Motor neuron (in vitro differentiated cells): ENCODE data around the gene TAAR9. TPM values are rescaled to one million over a fixed set of nuclear protein-coding genes. Genes with fewer than 3 reads are reported as not detected.

Source experiments
- ATAC-seq, 8 experiments: fragments of 200-7000 bp; cut with Tn5 transposase; replicated peaks in 6 of 8; 2 replicates each; pipeline ENCODE4 v1.8.0; 2021; ENCODE audit warnings: mild to moderate bottlenecking in 8 of 8, moderate library complexity in 8 of 8
- H3K27ac ChIP-seq, 2 donors: fragments of 250-450 bp; sonication (Bioruptor Pico); 2 replicates each; pipeline ENCODE4 v1.9.0; 2021; ENCODE audit warnings: antibody characterized with exemption in 2 of 2, mild to moderate bottlenecking in 2 of 2, moderate library complexity in 1 of 2
- H3K4me1 ChIP-seq, 2 donors: fragments of 250-450 bp; sonication (Bioruptor Pico); replicated peaks in 1 of 2; 2 replicates each; pipeline ENCODE4 v1.6.1; 2021; ENCODE audit warnings: antibody characterized with exemption in 2 of 2, mild to moderate bottlenecking in 2 of 2, moderate library complexity in 1 of 2
- H3K4me3 ChIP-seq, 5 donors: fragments of 250-450 bp; sonication (Bioruptor Pico); 2 replicates each; pipeline ENCODE4 v1.9.0; 2021; ENCODE audit warnings: antibody characterized with exemption in 5 of 5, mild to moderate bottlenecking in 5 of 5, moderate library complexity in 4 of 5
- WGBS, 10 experiments: fragments of 450-650 bp; shearing (Covaris generic); methylation state at CpG; one replicate each; pipeline ENCODE4 v1.0.0; 2022; 5-methylcytosine and 5-hydroxymethylcytosine counted together
- in situ Hi-C, 9 experiments: fragments of 400-800 bp; cut with MboI; loops; one replicate each; pipeline ENCODE4 v1.15.0; 2021; ENCODE audit warnings: low sequenced_read_pairs in 9 of 9, low pct_unique_long_range_greater_than_20kb in 2 of 9; ENCODE audit not compliant: unreplicated experiment in 9 of 9
- total RNA-seq, 8 experiments: library from RNA; unstranded; fragments of 300-600 nt; gene quantifications; 2 replicates each; pipeline versions ENCODE4 v1.2.3 to v1.2.4, GENCODE V29; 2022

The TAAR9 gene
- total RNA-seq, 8 experiments from 2014 or later, result not detected

GRCh38 chr6:132505158-132505557, 32.9 kb upstream of the TAAR9 start:
- no peak overlapping the region for H3K27ac ChIP-seq
- peaks cover 0 to 3% of the 10 kb centered on the region in 2 donors for H3K4me1 ChIP-seq
- in situ Hi-C loops, result loop anchor here in 2 of 9 experiments (25.0 kb wide), 1 partner anchor 307 kb away; the partner anchor contains the start of gene RPS12 (in 2 of the 2)
- no peak for ATAC-seq
- 100% methylated on average over 1 of the region's 1 CpG; no CpG with 5 or more reads in 7 of the 10 experiments for WGBS, 10 experiments
- no peak overlapping the region for H3K4me3 ChIP-seq

GRCh38 chr6:132506461-132506860, 31.6 kb upstream of the TAAR9 start:
- 14 to 100% (median 80%) methylated on average over 1 to 2 of the region's 2 CpGs; no CpG with 5 or more reads in 1 of the 10 experiments for WGBS, 10 experiments
- ATAC-seq, result no peak
- no peak overlapping the region for H3K27ac ChIP-seq
- in situ Hi-C loops, result loop anchor here in 2 of 9 experiments (25.0 kb wide), 1 partner anchor 306 kb away; the partner anchor contains the start of gene RPS12 (in 2 of the 2)
- no peak overlapping the region for H3K4me3 ChIP-seq
- peaks cover 5 to 11% of the 10 kb centered on the region in 2 donors for H3K4me1 ChIP-seq

GRCh38 chr6:132506869-132507808, 30.9 kb upstream of the TAAR9 start:
- Histone ChIP-seq H3K4me3 (no peak overlapping the region), H3K27ac (no peak overlapping the region), H3K4me1 (peaks cover 5 to 11% of the 10 kb centered on the region in 2 donors)
- no peak for ATAC-seq
- 87 to 100% (median 93%) methylated on average over 2 to 5 of the region's 5 CpGs; no CpG with 5 or more reads in 1 of the 10 experiments for WGBS, 10 experiments
- in situ Hi-C loops, result loop anchor here in 2 of 9 experiments (25.0 kb wide), 1 partner anchor 305 kb away; the partner anchor contains the start of gene RPS12 (in 2 of the 2)

GRCh38 chr6:132511210-132511830, 26.8 kb upstream of the TAAR9 start:
- WGBS, 10 experiments, result 20 to 81% (median 51%) methylated on average over 1 to 4 of the region's 4 CpGs; no CpG with 5 or more reads in 1 of the 10 experiments
- Histone ChIP-seq H3K4me3 (peak overlapping the region in 4 of 5 donors; percentile 1 to 97 (median 85)), H3K27ac (no peak overlapping the region), H3K4me1 (peaks cover 5 to 11% of the 10 kb centered on the region in 2 donors)
- ATAC-seq, result no peak
- in situ Hi-C loops, result loop anchor here in 2 of 9 experiments (25.0 kb wide), 1 partner anchor 301 kb away; the partner anchor contains the start of gene RPS12 (in 2 of the 2)

- Histone ChIP-seq H3K27ac (no peak overlapping the region), H3K4me3 (peak overlapping the region; percentile 64 to 97 (median 89)), H3K4me1 (peaks cover 5 to 11% of the 10 kb centered on the region in 2 donors)
- no peak for ATAC-seq
- 0 to 40% (median 17%) methylated on average over 1 to 2 of the region's 2 CpGs; no CpG with 5 or more reads in 3 of the 10 experiments for WGBS, 10 experiments
- in situ Hi-C loops, result loop anchor here in 2 of 9 experiments (25.0 kb wide), 1 partner anchor 300 kb away; the partner anchor contains the start of gene RPS12 (in 2 of the 2)
These were observed 26.3 kb upstream of the TAAR9 start for GRCh38 chr6:132511831-132512220.

GRCh38 chr6:132512342-132512637, 25.8 kb upstream of the TAAR9 start:
- 0 to 4% (median 0%) methylated on average over 1 to 7 of the region's 7 CpGs for WGBS, 10 experiments
- H3K4me3 ChIP-seq, result peak overlapping the region; percentile 64 to 97 (median 89)
- peaks cover 5 to 11% of the 10 kb centered on the region in 2 donors for H3K4me1 ChIP-seq
- H3K27ac ChIP-seq, result peak overlapping the region in 1 of 2 donors; percentile 50
- no peak for ATAC-seq
- in situ Hi-C loops, result loop anchor here in 2 of 9 experiments (25.0 kb wide), 1 partner anchor 300 kb away; the partner anchor contains the start of gene RPS12 (in 2 of the 2)

- H3K4me1 ChIP-seq, result peaks cover 5 to 11% of the 10 kb centered on the region in 2 donors
- WGBS, 10 experiments, result 1 to 15% (median 9%) methylated on average over 2 to 14 of the region's 67 CpGs
- peak within 1 kb of the TSS; percentile 64 to 97 (median 89) for H3K4me3 ChIP-seq
- ATAC-seq, result peak; percentile 87 to 97 (median 96)
- in situ Hi-C loops, result loop anchor here in 2 of 9 experiments (25.0 kb wide), 1 partner anchor 299 kb away; the partner anchor contains the start of gene RPS12 (in 2 of the 2)
- peak within 1 kb of the TSS; percentile 59 to 63 for H3K27ac ChIP-seq
These were observed 25.1 kb upstream of the TAAR9 start, which contains the start of gene STX7 for GRCh38 chr6:132512638-132513632. Gene STX7, minus strand, starts transcription at chr6:132513116. Its CDS starts 9,586 bp downstream, at chr6:132503530.

GRCh38 chr6:132513831-132514545, 24.1 kb upstream of the TAAR9 start:
- ATAC-seq, result no peak
- Histone ChIP-seq H3K4me3 (peak overlapping the region in 1 of 5 donors; percentile 81), H3K27ac (no peak overlapping the region), H3K4me1 (peaks cover 5 to 11% of the 10 kb centered on the region in 2 donors)
- 41 to 100% (median 71%) methylated on average over 1 to 3 of the region's 3 CpGs; no CpG with 5 or more reads in 1 of the 10 experiments for WGBS, 10 experiments
- in situ Hi-C loops, result loop anchor here in 2 of 9 experiments (25.0 kb wide), 1 partner anchor 298 kb away; the partner anchor contains the start of gene RPS12 (in 2 of the 2)

GRCh38 chr6:132515386-132515785, 22.7 kb upstream of the TAAR9 start:
- ATAC-seq, result no peak
- in situ Hi-C loops, result loop anchor here in 2 of 9 experiments (25.0 kb wide), 1 partner anchor 297 kb away; the partner anchor contains the start of gene RPS12 (in 2 of the 2)
- no peak overlapping the region for H3K27ac ChIP-seq
- 0 to 100% (median 75%) methylated on average over 1 to 2 of the region's 2 CpGs for WGBS, 10 experiments
- peaks cover 5 to 8% of the 10 kb centered on the region in 2 donors for H3K4me1 ChIP-seq
- H3K4me3 ChIP-seq, result no peak overlapping the region

- H3K4me3 ChIP-seq, result no peak overlapping the region
- no peak overlapping the region for H3K27ac ChIP-seq
- ATAC-seq, result no peak
- no peaks in the 10 kb centered on the region for H3K4me1 ChIP-seq
- in situ Hi-C loops, result loop anchor here in 2 of 9 experiments (25.0 kb wide), 1 partner anchor 291 kb away; the partner anchor contains the start of gene RPS12 (in 2 of the 2)
- WGBS, 10 experiments, result 48 to 100% (median 83%) methylated on average over 1 to 2 of the region's 2 CpGs; no CpG with 5 or more reads in 3 of the 10 experiments
These were observed 17.1 kb upstream of the TAAR9 start for GRCh38 chr6:132520953-132521352.

GRCh38 chr6:132524646-132525045, 13.4 kb upstream of the TAAR9 start:
- no peaks in the 10 kb centered on the region for H3K4me1 ChIP-seq
- in situ Hi-C loops, result loop anchor here in 6 of 9 experiments (25.0 kb wide), 5 partner anchors 188 to 1013 kb away; partner anchors contain the start of genes RPS12 (in 3 of the 6), SLC18B1 (in 1 of the 6), VNN1 (in 1 of the 6) and VNN2 (in 1 of the 6)
- H3K4me3 ChIP-seq, result no peak overlapping the region
- no peak for ATAC-seq
- 20 to 100% (median 84%) methylated on average over 1 to 5 of the region's 5 CpGs for WGBS, 10 experiments
- no peak overlapping the region for H3K27ac ChIP-seq
